SK-N-SH (cell line): ENCODE results near the gene NEK10. TPM values are rescaled to one million over a fixed set of nuclear protein-coding genes. Genes with fewer than 3 reads are reported as not detected.

Source experiments
- CTCF ChIA-PET: fragments of 300-600, 350-600 bp; formaldehyde crosslinking; extraction: SDS; loops from one replicate; lab custom pipeline; 2021; lab: Yijun Ruan, JAX
- POLR2A ChIA-PET: fragments of 350-600 bp; sonication (Branson Sonifier 250); formaldehyde crosslinking; extraction: SDS; loops from one replicate; lab custom pipeline; 2020; ENCODE audit warnings: antibody characterized with exemption, inconsistent platforms; lab: Yijun Ruan, JAX
- DNase-seq: peaks from one replicate; pipeline ENCODE4 v3.0.0; 2012
- H2AFZ ChIP-seq: fragments of 200-600 bp; sonication (generic); 2 replicates; pipeline ENCODE4 v1.8.1; 2016; ENCODE audit warnings: antibody characterized with exemption, mild to moderate bottlenecking, low read depth
- H3F3A ChIP-seq: fragments of 200-600 bp; sonication (generic); replicated peaks from 2 replicates; pipeline ENCODE3; 2016; ENCODE audit warnings: antibody characterized with exemption, mild to moderate bottlenecking; ENCODE audit not compliant: insufficient read depth
- H3K27ac ChIP-seq, 2 experiments: fragments of 200-500 bp in 1 of 2; fragments of 200-600 bp in 1 of 2; sonication (Bioruptor generic) in 1 of 2; sonication (generic), shearing (Covaris generic) in 1 of 2; 2 replicates each; pipeline versions ENCODE4 v1.5.1 to v1.6.1; 2014 to 2016; ENCODE audit warnings: low read depth in 2 of 2, inconsistent platforms in 1 of 2, low read length in 1 of 2, mild to moderate bottlenecking in 1 of 2, mixed read lengths in 1 of 2
- H3K27me3 ChIP-seq: fragments of 200-600 bp; sonication (generic), shearing (Covaris generic); 2 replicates; pipeline ENCODE4 v1.6.1; 2016; ENCODE audit warnings: mixed run types; ENCODE audit not compliant: insufficient read depth
- H3K36me3 ChIP-seq, 2 experiments: fragments of 200-500 bp in 1 of 2; fragments of 200-600 bp in 1 of 2; sonication (Bioruptor generic) in 1 of 2; sonication (generic) in 1 of 2; replicated peaks in 1 of 2; 2 replicates each; pipeline versions ENCODE3 to v1.5.1; 2014 to 2016; ENCODE audit warnings: low read length in 1 of 2, mild to moderate bottlenecking in 1 of 2; ENCODE audit not compliant: insufficient read depth in 2 of 2, control insufficient read depth in 1 of 2
- H3K4me1 ChIP-seq, 2 experiments: fragments of 200-500 bp in 1 of 2; fragments of 200-600 bp in 1 of 2; sonication (Bioruptor generic) in 1 of 2; sonication (generic), shearing (Covaris generic) in 1 of 2; 2 replicates each; pipeline versions ENCODE4 v1.5.1 to v1.6.1; 2014 to 2016; ENCODE audit warnings: low read depth in 1 of 2, low read length in 1 of 2, mixed run types in 1 of 2; ENCODE audit not compliant: insufficient read depth in 2 of 2, control insufficient read depth in 1 of 2
- H3K4me2 ChIP-seq: fragments of 200-600 bp; sonication (generic), shearing (Covaris generic); 2 replicates; pipeline ENCODE4 v1.6.1; 2017; ENCODE audit warnings: mixed run types
- H3K4me3 ChIP-seq, 2 experiments: fragments of 200-500 bp in 1 of 2; fragments of 200-600 bp in 1 of 2; sonication (Bioruptor generic) in 1 of 2; sonication (generic), shearing (Covaris generic) in 1 of 2; 2 replicates each; pipeline versions ENCODE4 v1.5.1 to v1.8.1; 2014 to 2016; ENCODE audit warnings: low read depth in 2 of 2, inconsistent platforms in 1 of 2, low read length in 1 of 2, mild to moderate bottlenecking in 1 of 2, mixed read lengths in 1 of 2, moderate library complexity in 1 of 2
- H3K79me2 ChIP-seq: fragments of 200-600 bp; sonication (generic); 2 replicates; pipeline ENCODE4 v1.8.1; 2017; ENCODE audit warnings: mild to moderate bottlenecking; ENCODE audit not compliant: insufficient read depth
- H3K9ac ChIP-seq: fragments of 200-600 bp; sonication (generic); 2 replicates; pipeline ENCODE4 v1.6.1; 2017; ENCODE audit warnings: mixed run types
- H3K9me2 ChIP-seq: fragments of 200-600 bp; sonication (generic); 2 replicates; pipeline ENCODE4 v1.6.1; 2017; ENCODE audit warnings: mixed run types
- H3K9me3 ChIP-seq: fragments of 200-600 bp; sonication (generic); 2 replicates; pipeline ENCODE4 v1.6.1; 2017; ENCODE audit warnings: mixed run types, mild to moderate bottlenecking, moderate library complexity
- H4K20me1 ChIP-seq: fragments of 200-600 bp; sonication (generic); 2 replicates; pipeline ENCODE4 v1.6.1; 2017; ENCODE audit warnings: mild to moderate bottlenecking, mixed run types; ENCODE audit not compliant: insufficient read depth
- ELF1 ChIP-seq: IDR thresholded peaks from 2 replicates; pipeline ENCODE4 v1.4.0; 2012
- FOXM1 ChIP-seq: IDR thresholded peaks from 2 replicates; pipeline ENCODE4 v1.4.0; 2012; ENCODE audit warnings: low read depth, mild to moderate bottlenecking
- GABPA ChIP-seq: IDR thresholded peaks from 2 replicates; pipeline ENCODE4 v1.4.0; 2012; ENCODE audit warnings: low read depth, mild to moderate bottlenecking
- IRF3 ChIP-seq: fragments of 150-350 bp; IDR thresholded peaks from 2 replicates; pipeline ENCODE4 v1.6.1; 2016; ENCODE audit warnings: mild to moderate bottlenecking, low read depth, low read length
- NRF1 ChIP-seq: IDR thresholded peaks from 2 replicates; pipeline ENCODE4 v1.6.1; 2012; ENCODE audit warnings: low read depth, mild to moderate bottlenecking, low read length
- PBX3 ChIP-seq: IDR thresholded peaks from 2 replicates; pipeline ENCODE4; 2012
- RXRA ChIP-seq: IDR thresholded peaks from 2 replicates; pipeline ENCODE4 v1.4.0; 2012; ENCODE audit warnings: low read depth, mild to moderate bottlenecking, borderline replicate concordance
- TAF1 ChIP-seq: IDR thresholded peaks from 2 replicates; pipeline ENCODE4 v1.6.1; 2012; ENCODE audit warnings: low read depth, mild to moderate bottlenecking, low read length, moderate library complexity, borderline replicate concordance
- TCF12 ChIP-seq: IDR thresholded peaks from 2 replicates; pipeline ENCODE4 v1.4.0; 2012
- USF1 ChIP-seq: IDR thresholded peaks from 2 replicates; pipeline ENCODE4 v1.4.0; 2012; ENCODE audit warnings: low read depth, borderline replicate concordance
- USF2 ChIP-seq: fragments of 150-350 bp; IDR thresholded peaks from 2 replicates; pipeline ENCODE4 v1.6.1; 2017; ENCODE audit warnings: antibody characterized with exemption, low read length, low read depth, borderline replicate concordance
- WGBS: methylation state at CpG from one replicate; pipeline ENCODE4 v1.1.6; 2017; ENCODE audit warnings: low lambda C conversion rate; 5-methylcytosine and 5-hydroxymethylcytosine counted together
- polyA plus RNA-seq, 3 experiments: library from polyadenylated mRNA; depleted of rRNA; stranded (reverse); fragments of >200 nt; gene quantifications; 2 replicates each; pipeline ENCODE4 v1.2.3, GENCODE V29; 2012

The NEK10 gene
- polyA plus RNA-seq, 1 of the 3 experiments (the other 2 are of a cell fraction), result 1.0 TPM

GRCh38 chr3:27165321-27165721 lies 203.9 kb downstream of the NEK10 start:
- 17% methylated on average over 1 of the region's 2 CpGs for WGBS
- TF ChIP-seq IRF3 (no peak), ELF1 (no peak), USF1 (no peak), GABPA (no peak), TCF12 (peak; percentile 49)
- TF ChIP-seq, all 33 proteins: peak for 1
- H3K9me2 ChIP-seq, result no peaks in the 10 kb centered on the region
- DNase-seq, result no peak
- CTCF ChIA-PET, result interaction anchor here (0.6 to 1.4 kb wide), 4 partner anchors 18 to 173 kb away, joined by 3 to 9 read pairs (median 4); no protein-coding TSS in a partner anchor
- H3K27me3 ChIP-seq, result no peaks in the 10 kb centered on the region
- H3K9me3 ChIP-seq, result no peaks in the 10 kb centered on the region
- peak overlapping the region; percentile 36 to 68 for H3K27ac ChIP-seq
- no peak overlapping the region for H3K4me3 ChIP-seq
- H3K36me3 ChIP-seq, result no peaks in the 10 kb centered on the region
- no peak overlapping the region for H3K9ac ChIP-seq
- H3K4me1 ChIP-seq, result peaks cover 0 to 5% of the 10 kb centered on the region in 2 experiments; a peak in 2 of 4 replicates
- H2AFZ ChIP-seq, result no peak overlapping the region
- peak overlapping the region; percentile 9; the same call in 1 of the 2 replicates for H3K4me2 ChIP-seq
- no peaks in the 10 kb centered on the region for H4K20me1 ChIP-seq
- H3K79me2 ChIP-seq, result no peaks in the 10 kb centered on the region
- H3F3A ChIP-seq, result peaks cover 5% of the 10 kb centered on the region
- POLR2A ChIA-PET, result no interaction called here

- no peak overlapping the region for H3K4me3 ChIP-seq
- H3K27me3 ChIP-seq, result no peaks in the 10 kb centered on the region
- no peaks in the 10 kb centered on the region for H3K79me2 ChIP-seq
- POLR2A ChIA-PET, result no interaction called here
- no peak overlapping the region for H3K4me2 ChIP-seq
- H3K27ac ChIP-seq, result no peak overlapping the region
- no peak overlapping the region for H3K9ac ChIP-seq
- H3K4me1 ChIP-seq, result no peaks in the 10 kb centered on the region; a peak in 2 of 4 replicates
- no peaks in the 10 kb centered on the region for H3K9me2 ChIP-seq
- no peak for DNase-seq
- peaks cover 5% of the 10 kb centered on the region for H3F3A ChIP-seq
- no peaks in the 10 kb centered on the region for H3K9me3 ChIP-seq
- CTCF ChIA-PET, result no interaction called here
- no peak for TF ChIP-seq FOXM1
- TF ChIP-seq TCF12, result no peak
- TF ChIP-seq TAF1, result no peak
- no peak for TF ChIP-seq USF2
- no peak for TF ChIP-seq RXRA
- TF ChIP-seq PBX3, result no peak
- TF ChIP-seq NRF1, result no peak
- no peak overlapping the region for H2AFZ ChIP-seq
- no peaks in the 10 kb centered on the region for H4K20me1 ChIP-seq
- H3K36me3 ChIP-seq, result no peaks in the 10 kb centered on the region
- 57% methylated on average over 2 of the region's 2 CpGs for WGBS
Observed at GRCh38 chr3:27160779-27161287, 208.3 kb downstream of the NEK10 start.
